ENCODE measurements around the gene PDLIM1. TPM values are rescaled to one million over a fixed set of nuclear protein-coding genes. Genes with fewer than 3 reads are reported as not detected.

PDLIM1 gene
- total RNA-seq, 2 donors from 2014 or later: 126 to 130 TPM

DNA sequence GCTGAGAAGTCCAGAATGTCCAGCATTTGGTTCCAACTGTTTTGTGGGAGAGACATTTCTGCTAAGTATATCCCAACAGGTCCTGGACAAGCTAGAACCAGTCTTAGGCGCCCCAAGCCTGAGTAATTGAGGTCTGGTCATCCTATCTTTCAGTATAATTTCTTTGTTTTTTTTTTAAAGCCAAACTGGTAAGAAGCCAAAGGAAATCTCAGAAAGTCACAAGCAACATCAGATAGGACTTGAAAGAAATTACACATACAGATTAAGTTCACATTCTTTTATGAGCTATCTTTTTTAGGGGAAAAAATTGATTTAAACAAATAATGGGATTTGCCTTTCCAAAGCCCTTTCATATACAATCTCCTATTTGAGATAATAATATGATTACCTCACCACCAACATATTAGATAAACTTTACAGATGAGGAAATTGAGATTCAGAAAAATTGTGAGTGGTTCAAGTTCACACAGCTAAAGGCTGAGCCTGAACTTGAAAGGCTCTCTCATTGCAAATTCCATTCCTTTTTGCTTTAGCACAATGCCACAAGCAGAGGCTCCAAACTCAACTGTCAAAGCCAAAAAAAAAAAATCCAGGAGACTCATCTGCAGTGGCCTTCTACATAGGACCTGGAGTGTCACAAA lies 15.0 kb downstream of the PDLIM1 start:
- Histone ChIP-seq H3K4me3 (no peak overlapping the region), H3K27ac (peak overlapping the region; percentile 87), H3K27me3 (no peaks in the 10 kb centered on the region), H3K4me1 (peaks cover 0 to 83% of the 10 kb centered on the region in 2 donors), H3K36me3 (peaks cover 11% of the 10 kb centered on the region), H3K9me3 (no peaks in the 10 kb centered on the region)
- DNase-seq (ENCODE audit: low spot score): no peak
- TF ChIP-seq CTCF (IDR thresholded peaks at IDR 0.05): no peak

DNA sequence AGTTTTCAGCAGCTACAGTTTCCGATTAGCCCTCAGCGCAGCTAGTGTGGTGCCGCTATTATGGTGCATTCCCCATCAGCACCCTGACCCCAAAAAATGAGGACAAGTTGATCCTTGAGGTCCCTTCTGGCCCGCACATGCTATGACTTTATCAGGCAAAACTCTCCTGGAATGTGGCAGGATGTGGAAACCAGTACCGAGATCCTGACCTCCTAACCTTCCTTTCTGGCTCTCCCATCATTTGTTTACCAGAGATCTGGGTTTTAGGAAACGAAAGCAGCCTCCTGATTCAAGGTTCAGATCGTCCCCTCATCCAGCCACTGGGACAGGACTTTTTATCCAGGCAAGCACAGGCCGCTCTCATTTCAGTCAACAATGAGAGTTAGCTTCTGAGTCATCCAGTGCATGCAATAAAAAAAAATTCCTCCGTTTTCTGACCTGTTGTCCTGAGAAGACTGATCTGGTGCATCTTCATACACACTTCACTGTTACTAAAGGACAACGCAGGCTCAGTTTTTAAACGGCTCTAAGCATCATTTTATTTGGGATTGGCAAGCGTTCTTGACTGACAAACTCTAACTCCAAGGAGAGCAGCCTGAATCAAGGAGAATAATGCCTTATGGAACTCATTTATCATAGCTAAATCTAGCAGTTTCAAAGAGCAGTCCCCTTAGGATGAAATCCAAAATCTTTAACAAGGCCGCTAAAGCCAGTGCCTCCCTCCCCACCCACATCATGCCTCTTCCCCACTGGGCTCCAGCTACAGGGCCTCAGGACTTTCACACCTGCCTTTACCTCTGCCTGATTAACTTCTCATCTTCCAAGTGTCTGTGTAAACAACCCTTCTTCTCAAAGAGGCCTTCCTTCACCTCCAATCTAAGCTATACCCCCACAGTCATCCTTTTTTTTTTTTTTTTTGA lies 17.1 kb downstream of the PDLIM1 start:
- no peak for TF ChIP-seq CTCF (IDR thresholded peaks at IDR 0.05)
- H3K27ac ChIP-seq: peak overlapping the region; percentile 87
- no peak overlapping the region for H3K4me3 ChIP-seq
- DNase-seq (ENCODE audit: low spot score): peak; percentile 83
- H3K4me1 ChIP-seq: peaks cover 0 to 68% of the 10 kb centered on the region in 2 donors
- peaks cover 23% of the 10 kb centered on the region for H3K36me3 ChIP-seq
- no peaks in the 10 kb centered on the region for H3K9me3 ChIP-seq
- no peaks in the 10 kb centered on the region for H3K27me3 ChIP-seq

DNA sequence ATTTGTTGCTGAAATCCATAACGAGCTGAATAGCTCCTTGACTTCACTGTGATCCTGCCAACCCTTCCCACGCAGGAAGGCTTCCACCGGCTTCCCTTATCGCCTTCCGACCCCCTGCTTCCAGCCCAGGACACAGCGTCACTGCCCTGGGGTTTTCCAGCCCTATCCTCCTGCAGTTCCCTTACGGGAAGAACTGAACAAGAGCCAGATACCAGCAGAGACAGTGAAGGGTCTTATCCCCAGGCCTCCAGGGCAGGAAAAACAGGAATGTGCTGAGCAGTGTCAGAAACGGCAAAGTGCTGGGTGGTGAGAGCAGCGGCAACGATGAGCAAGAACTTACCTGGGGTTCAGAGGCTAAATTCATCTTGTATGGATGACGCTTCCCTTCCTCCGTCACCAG lies 22.4 kb downstream of the PDLIM1 start:
- peaks cover 40% of the 10 kb centered on the region for H3K36me3 ChIP-seq
- peaks cover 0 to 64% of the 10 kb centered on the region in 2 donors for H3K4me1 ChIP-seq
- no peaks in the 10 kb centered on the region for H3K27me3 ChIP-seq
- TF ChIP-seq CTCF (IDR thresholded peaks at IDR 0.05): no peak
- H3K4me3 ChIP-seq: no peak overlapping the region
- H3K9me3 ChIP-seq: no peaks in the 10 kb centered on the region
- peak overlapping the region; percentile 86 to 91 for H3K27ac ChIP-seq
- peak; percentile 81 for DNase-seq (ENCODE audit: low spot score)

- H3K27ac ChIP-seq: peak overlapping the region; percentile 86 to 91
- no peak overlapping the region for H3K4me3 ChIP-seq
- H3K4me1 ChIP-seq: peaks cover 0 to 67% of the 10 kb centered on the region in 2 donors
- no peaks in the 10 kb centered on the region for H3K27me3 ChIP-seq
- H3K36me3 ChIP-seq: peaks cover 52% of the 10 kb centered on the region
- TF ChIP-seq CTCF (IDR thresholded peaks at IDR 0.05): no peak
- DNase-seq (ENCODE audit: low spot score): no peak
- H3K9me3 ChIP-seq: no peaks in the 10 kb centered on the region
These were observed 23.6 kb downstream of the PDLIM1 start for GRCh38 chr10:95267251-95267650.

DNA sequence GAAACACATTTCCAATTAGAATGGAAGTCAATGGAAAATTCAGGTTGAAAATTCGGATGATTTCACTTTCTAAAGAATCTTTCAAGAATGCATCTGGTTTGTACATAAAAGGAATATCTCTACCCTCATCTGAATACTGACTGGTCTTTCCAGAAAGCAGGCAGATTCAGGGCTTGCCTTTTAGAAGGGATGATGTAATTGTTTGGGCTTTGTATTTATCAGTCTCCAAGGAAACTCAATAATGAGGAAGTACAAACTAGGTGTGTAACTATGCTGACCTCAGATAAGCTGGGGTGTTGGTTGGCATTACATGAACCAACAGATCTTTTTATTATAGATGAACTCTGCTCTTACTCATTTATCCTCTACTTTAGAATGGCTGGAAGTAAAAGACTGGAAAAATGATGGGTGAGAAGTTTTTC lies 24.1 kb downstream of the PDLIM1 start:
- no peak for TF ChIP-seq CTCF (IDR thresholded peaks at IDR 0.05)
- peak; percentile 52 for DNase-seq (ENCODE audit: low spot score)
- no peaks in the 10 kb centered on the region for H3K9me3 ChIP-seq
- H3K27ac ChIP-seq: peak overlapping the region; percentile 86 to 91
- peaks cover 51% of the 10 kb centered on the region for H3K36me3 ChIP-seq
- H3K4me1 ChIP-seq: peaks cover 0 to 71% of the 10 kb centered on the region in 2 donors
- no peak overlapping the region for H3K4me3 ChIP-seq
- no peaks in the 10 kb centered on the region for H3K27me3 ChIP-seq

Data from right atrium auricular region (tissue), 2 donors.